Cardiac fibroblast (primary cell): ENCODE measurements around the gene SF3B1.
A peak's percentile ranks its signal among the peaks of the same experiment; 100 is the strongest.
"Not testable (repeated sequence)": the region's sequence is repeated elsewhere in the genome, so short reads cannot be mapped to it uniquely, and the experiment has no call there.

Experiments
- DNase-seq, 2 donors: peaks; one replicate each; pipeline versions ENCODE4 v3.0.0 to v3.0.0-alpha.2; 2010; ENCODE audit warnings: low read depth in 2 of 2
- H3K4me3 ChIP-seq, 2 donors: replicated peaks in 1 of 2; 1 replicate in 1 of 2; 2 replicates in 1 of 2; pipeline ENCODE4 v1.5.1; 2011; ENCODE audit warnings: low read depth in 2 of 2, low read length in 2 of 2, mild to moderate bottlenecking in 2 of 2, moderate library complexity in 1 of 2
- TF ChIP-seq, protein P1 (sequence below): IDR thresholded peaks from one replicate; pipeline ENCODE4 v1.5.1; 2011; ENCODE audit warnings: low read depth, mild to moderate bottlenecking, low read length, inconsistent platforms

SF3B1 gene, protein sequence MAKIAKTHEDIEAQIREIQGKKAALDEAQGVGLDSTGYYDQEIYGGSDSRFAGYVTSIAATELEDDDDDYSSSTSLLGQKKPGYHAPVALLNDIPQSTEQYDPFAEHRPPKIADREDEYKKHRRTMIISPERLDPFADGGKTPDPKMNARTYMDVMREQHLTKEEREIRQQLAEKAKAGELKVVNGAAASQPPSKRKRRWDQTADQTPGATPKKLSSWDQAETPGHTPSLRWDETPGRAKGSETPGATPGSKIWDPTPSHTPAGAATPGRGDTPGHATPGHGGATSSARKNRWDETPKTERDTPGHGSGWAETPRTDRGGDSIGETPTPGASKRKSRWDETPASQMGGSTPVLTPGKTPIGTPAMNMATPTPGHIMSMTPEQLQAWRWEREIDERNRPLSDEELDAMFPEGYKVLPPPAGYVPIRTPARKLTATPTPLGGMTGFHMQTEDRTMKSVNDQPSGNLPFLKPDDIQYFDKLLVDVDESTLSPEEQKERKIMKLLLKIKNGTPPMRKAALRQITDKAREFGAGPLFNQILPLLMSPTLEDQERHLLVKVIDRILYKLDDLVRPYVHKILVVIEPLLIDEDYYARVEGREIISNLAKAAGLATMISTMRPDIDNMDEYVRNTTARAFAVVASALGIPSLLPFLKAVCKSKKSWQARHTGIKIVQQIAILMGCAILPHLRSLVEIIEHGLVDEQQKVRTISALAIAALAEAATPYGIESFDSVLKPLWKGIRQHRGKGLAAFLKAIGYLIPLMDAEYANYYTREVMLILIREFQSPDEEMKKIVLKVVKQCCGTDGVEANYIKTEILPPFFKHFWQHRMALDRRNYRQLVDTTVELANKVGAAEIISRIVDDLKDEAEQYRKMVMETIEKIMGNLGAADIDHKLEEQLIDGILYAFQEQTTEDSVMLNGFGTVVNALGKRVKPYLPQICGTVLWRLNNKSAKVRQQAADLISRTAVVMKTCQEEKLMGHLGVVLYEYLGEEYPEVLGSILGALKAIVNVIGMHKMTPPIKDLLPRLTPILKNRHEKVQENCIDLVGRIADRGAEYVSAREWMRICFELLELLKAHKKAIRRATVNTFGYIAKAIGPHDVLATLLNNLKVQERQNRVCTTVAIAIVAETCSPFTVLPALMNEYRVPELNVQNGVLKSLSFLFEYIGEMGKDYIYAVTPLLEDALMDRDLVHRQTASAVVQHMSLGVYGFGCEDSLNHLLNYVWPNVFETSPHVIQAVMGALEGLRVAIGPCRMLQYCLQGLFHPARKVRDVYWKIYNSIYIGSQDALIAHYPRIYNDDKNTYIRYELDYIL

DNA sequence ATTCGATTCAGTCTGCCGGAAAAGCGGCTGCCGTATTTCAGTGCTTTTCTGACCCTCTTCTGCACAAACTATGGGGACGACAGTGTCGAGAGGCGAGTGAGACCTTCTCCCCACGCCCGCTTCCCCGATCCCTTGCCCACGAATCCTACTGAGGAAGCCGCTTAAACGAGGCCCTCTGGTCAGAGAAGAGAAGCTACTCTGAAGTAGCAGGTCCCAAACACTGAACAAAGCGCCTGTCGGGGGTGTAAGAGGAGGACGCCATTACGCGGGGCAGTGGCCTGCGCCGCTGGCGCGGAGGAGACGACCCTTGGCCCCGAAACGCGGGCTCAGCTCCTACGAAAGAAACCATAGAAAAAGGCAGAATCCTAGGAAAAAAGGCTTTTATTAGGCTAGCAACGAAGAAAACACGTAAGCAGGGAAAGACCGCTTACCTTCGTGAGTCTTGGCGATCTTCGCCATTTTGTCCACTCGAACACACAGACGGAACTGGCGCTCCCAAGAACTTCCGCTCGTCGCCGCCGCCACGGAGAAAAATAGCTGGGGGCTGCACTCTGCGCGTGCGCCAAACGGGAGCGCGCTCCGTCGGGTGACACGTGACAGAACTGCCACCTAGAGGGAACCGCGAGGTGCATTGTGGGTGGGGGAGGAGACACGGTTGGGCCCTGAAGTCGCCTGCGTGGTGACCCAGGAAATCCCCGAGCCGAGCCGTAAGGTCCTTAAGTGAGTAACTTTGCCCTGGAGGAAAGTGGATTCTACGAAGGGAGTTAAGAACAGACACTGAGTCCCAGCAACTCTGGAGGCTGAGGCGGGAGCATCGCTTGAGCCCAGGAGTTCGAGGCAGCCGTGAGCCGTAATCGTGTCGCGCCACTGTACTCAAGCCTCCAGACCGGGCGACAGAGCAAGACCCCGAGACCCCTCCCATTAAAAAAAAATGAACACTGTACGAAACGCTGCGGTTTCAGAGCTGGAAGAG is at the start of gene SF3B1:
Gene SF3B1, minus strand, starts transcription at position 488 of the 973 bp plus-strand sequence. Its CDS starts 29 bp downstream, at position 459.
- peak within 1 kb of the TSS; percentile 99 for H3K4me3 ChIP-seq
- TF ChIP-seq, protein P1, sequence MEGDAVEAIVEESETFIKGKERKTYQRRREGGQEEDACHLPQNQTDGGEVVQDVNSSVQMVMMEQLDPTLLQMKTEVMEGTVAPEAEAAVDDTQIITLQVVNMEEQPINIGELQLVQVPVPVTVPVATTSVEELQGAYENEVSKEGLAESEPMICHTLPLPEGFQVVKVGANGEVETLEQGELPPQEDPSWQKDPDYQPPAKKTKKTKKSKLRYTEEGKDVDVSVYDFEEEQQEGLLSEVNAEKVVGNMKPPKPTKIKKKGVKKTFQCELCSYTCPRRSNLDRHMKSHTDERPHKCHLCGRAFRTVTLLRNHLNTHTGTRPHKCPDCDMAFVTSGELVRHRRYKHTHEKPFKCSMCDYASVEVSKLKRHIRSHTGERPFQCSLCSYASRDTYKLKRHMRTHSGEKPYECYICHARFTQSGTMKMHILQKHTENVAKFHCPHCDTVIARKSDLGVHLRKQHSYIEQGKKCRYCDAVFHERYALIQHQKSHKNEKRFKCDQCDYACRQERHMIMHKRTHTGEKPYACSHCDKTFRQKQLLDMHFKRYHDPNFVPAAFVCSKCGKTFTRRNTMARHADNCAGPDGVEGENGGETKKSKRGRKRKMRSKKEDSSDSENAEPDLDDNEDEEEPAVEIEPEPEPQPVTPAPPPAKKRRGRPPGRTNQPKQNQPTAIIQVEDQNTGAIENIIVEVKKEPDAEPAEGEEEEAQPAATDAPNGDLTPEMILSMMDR, result no peak
- peak; percentile 98 for DNase-seq

- not testable (repeated sequence) for DNase-seq, H3K4me3 ChIP-seq
Observed at GRCh38 chr2:197484248-197484647, 49.4 kb upstream of the SF3B1 start.

GRCh38 chr2:197480165-197481036 is 45.6 kb upstream of the SF3B1 start:
- DNase-seq, result no peak
- TF ChIP-seq, protein P1, result no peak
- H3K4me3 ChIP-seq, result no peak overlapping the region

DNA sequence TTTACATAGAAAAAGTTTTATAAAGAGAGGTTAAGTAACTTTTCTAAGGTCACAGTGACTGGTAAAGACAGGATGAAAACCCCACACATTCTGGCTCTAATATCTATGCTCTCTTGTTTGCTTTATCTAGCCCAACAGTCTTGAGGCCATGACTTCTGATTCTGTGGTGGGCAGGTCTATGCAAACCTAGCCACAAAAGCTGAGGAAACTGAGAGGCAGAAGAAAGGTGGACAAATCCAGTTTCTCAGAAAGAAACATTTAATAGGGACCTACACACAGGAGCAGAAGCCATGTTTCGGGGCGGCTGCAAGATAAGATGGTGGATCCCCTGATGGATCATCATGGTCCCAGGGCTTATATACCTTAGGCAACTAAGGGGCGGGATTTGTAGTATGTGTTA is 43.0 kb upstream of the SF3B1 start:
- DNase-seq, result no peak
- TF ChIP-seq, protein P1, result no peak

DNA sequence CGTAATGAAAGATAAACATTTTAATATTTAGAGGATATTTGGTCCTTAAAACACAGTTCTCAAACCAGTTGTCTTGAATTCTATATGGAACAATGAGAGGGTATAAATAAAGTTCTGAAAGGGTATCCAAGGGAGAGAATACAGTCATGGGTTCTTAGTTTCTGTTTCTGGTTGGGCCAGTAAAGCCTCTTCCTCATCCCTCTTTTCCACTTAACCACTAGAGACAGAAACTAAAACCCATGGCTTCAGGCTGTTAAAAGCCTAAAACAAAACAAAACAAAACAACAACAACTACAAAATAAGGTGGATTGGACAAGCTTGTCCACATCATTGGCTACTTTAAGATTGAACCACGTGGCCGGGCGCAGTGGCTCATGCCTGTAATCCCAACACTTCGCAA is 37.3 kb upstream of the SF3B1 start:
- TF ChIP-seq, protein P1, result no peak
- no peak overlapping the region for H3K4me3 ChIP-seq
- no peak for DNase-seq

More for the DNA sequence above, 43.0 kb upstream of the SF3B1 start:
- H3K4me3 ChIP-seq, result no peak overlapping the region

- DNase-seq, result peak; percentile 12 to 36
- TF ChIP-seq, protein P1, result no peak
- no peak overlapping the region for H3K4me3 ChIP-seq
Observed at GRCh38 chr2:197464175-197464574, 29.3 kb upstream of the SF3B1 start.
